Ovary (tissue), 3 donors: ENCODE measurements around the gene FAM187B.

Experiments
- EP300 ChIP-seq: sonication (generic); formaldehyde crosslinking; IDR thresholded peaks from one replicate; pipeline ENCODE4 v1.6.1; 2017; ENCODE audit warnings: antibody characterized with exemption
- POLR2A ChIP-seq: fragments of 450-650 bp; IDR thresholded peaks from one replicate; pipeline ENCODE4 v1.6.1; 2017; ENCODE audit warnings: antibody characterized with exemption, mild to moderate bottlenecking, moderate library complexity
- TF ChIP-seq, protein P1 (sequence below), 3 donors: fragments of 450-650 bp in 2 of 3; fragments of 200-600 bp in 1 of 3; IDR thresholded peaks; one replicate each; pipeline versions ENCODE4 v1.5.1 to v1.8.0; 2016 to 2022; ENCODE audit warnings: antibody characterized with exemption in 3 of 3, mild to moderate bottlenecking in 1 of 3
- donor health status: DM: no; HTN: no; CAD: no.

DNA sequence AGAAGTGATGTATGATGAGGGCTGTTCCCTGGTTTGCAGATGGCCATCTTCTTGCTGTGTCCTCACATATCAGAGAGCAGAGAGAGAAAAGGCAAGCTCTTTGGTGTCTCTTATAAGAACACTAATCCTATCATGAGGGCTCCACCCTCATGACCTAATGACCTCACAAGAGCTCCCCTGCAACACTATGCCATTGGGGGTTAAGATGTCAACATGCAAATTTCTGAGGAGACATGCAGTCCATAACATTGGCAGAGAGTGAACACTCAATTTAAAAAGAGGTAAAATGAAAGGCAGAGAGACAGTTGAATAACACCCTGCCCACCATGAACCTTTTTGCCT is 10.9 kb downstream of the FAM187B start:
- TF ChIP-seq, protein P1, sequence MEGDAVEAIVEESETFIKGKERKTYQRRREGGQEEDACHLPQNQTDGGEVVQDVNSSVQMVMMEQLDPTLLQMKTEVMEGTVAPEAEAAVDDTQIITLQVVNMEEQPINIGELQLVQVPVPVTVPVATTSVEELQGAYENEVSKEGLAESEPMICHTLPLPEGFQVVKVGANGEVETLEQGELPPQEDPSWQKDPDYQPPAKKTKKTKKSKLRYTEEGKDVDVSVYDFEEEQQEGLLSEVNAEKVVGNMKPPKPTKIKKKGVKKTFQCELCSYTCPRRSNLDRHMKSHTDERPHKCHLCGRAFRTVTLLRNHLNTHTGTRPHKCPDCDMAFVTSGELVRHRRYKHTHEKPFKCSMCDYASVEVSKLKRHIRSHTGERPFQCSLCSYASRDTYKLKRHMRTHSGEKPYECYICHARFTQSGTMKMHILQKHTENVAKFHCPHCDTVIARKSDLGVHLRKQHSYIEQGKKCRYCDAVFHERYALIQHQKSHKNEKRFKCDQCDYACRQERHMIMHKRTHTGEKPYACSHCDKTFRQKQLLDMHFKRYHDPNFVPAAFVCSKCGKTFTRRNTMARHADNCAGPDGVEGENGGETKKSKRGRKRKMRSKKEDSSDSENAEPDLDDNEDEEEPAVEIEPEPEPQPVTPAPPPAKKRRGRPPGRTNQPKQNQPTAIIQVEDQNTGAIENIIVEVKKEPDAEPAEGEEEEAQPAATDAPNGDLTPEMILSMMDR (IDR thresholded peaks at IDR 0.05), result no peak
- TF ChIP-seq POLR2A, result no peak
- no peak for TF ChIP-seq EP300
